Transverse colon (tissue), 4 donors: ENCODE measurements around the gene TNP2. TPM values are rescaled to one million over a fixed set of nuclear protein-coding genes. Genes with fewer than 3 reads are reported as not detected.

Experiments
- DNase-seq: peaks from one replicate; pipeline ENCODE4 v3.0.0-alpha.2; 2019
- H3K27ac ChIP-seq, 4 donors: fragments of 200-600 bp; sonication (generic); 2 replicates each; pipeline ENCODE4 v1.5.1; 2016 to 2018; ENCODE audit warnings: inconsistent platforms in 4 of 4
- H3K27me3 ChIP-seq: fragments of 200-600 bp; sonication (generic); 2 replicates; pipeline ENCODE4 v1.5.1; 2017; ENCODE audit warnings: inconsistent platforms
- H3K36me3 ChIP-seq, 4 donors: fragments of 200-600 bp; sonication (generic); 2 replicates each; pipeline ENCODE4 v1.5.1; 2017 to 2019; ENCODE audit warnings: inconsistent platforms in 4 of 4
- H3K4me1 ChIP-seq, 4 donors: fragments of 200-600 bp; sonication (generic); 2 replicates each; pipeline ENCODE4 v1.5.1; 2017 to 2020; ENCODE audit warnings: inconsistent platforms in 4 of 4
- H3K4me3 ChIP-seq, 4 donors: fragments of 200-600 bp; sonication (generic); 1 replicate in 1 of 4; 2 replicates in 3 of 4; pipeline versions ENCODE4 v1.5.1 to v1.6.1; 2017 to 2019; ENCODE audit warnings: inconsistent platforms in 4 of 4
- H3K9me3 ChIP-seq, 2 donors: fragments of 200-600 bp; sonication (generic); 2 replicates each; pipeline ENCODE4 v1.5.1; 2017 to 2019; ENCODE audit warnings: inconsistent platforms in 2 of 2
- EP300 ChIP-seq: sonication (generic); formaldehyde crosslinking; IDR thresholded peaks from one replicate; pipeline ENCODE4 v1.6.1; 2017; ENCODE audit warnings: antibody characterized with exemption, low read depth
- POLR2A ChIP-seq: fragments of 450-650 bp; IDR thresholded peaks from one replicate; pipeline ENCODE4 v1.6.1; 2016; ENCODE audit warnings: antibody characterized with exemption, mild to moderate bottlenecking, moderate library complexity
- POLR2AphosphoS5 ChIP-seq, 3 donors: sonication (generic); formaldehyde crosslinking; IDR thresholded peaks; one replicate each; pipeline ENCODE4 v1.6.1; 2016; ENCODE audit warnings: antibody characterized with exemption in 3 of 3
- WGBS, 2 donors: methylation state at CpG; one replicate each; pipeline ENCODE4 v1.1.5; 2018; ENCODE audit warnings: low coverage in 1 of 2; 5-methylcytosine and 5-hydroxymethylcytosine counted together
- in situ Hi-C, 4 donors: fragments of 200-750 bp; cut with MboI; loops; one replicate each; pipeline versions ENCODE4 v1.15.0 to v1.15.1; 2017; ENCODE audit warnings: low sequenced_read_pairs in 3 of 4, low pct_ligation_motif_present in 1 of 4, low pct_unique_long_range_greater_than_20kb in 1 of 4
- intact Hi-C: fragments of 100-400 bp; cut with DNase I; formaldehyde crosslinking; loops from one replicate; pipeline ENCODE4 v1.15.1; 2023; ENCODE audit warnings: low total_unique reads
- total RNA-seq, 4 donors: library from RNA; depleted of rRNA; stranded (reverse); fragments of >200 nt; gene quantifications; one replicate each; pipeline ENCODE4 v1.1.0, GENCODE V29; 2016
- TF ChIP-seq, protein P1 (sequence below), 5 experiments: fragments of 200-600 bp in 3 of 5; fragments of 450-650 bp in 2 of 5; sonication (generic) in 3 of 5; IDR thresholded peaks; 1 replicate in 2 of 5; 2 replicates in 3 of 5; pipeline ENCODE4 v1.5.1; 2016 to 2017; ENCODE audit warnings: antibody characterized with exemption in 5 of 5, inconsistent platforms in 3 of 5, mild to moderate bottlenecking in 2 of 5, moderate library complexity in 1 of 5

TNP2 gene
- total RNA-seq, 4 donors from 2014 or later, result not detected

DNA sequence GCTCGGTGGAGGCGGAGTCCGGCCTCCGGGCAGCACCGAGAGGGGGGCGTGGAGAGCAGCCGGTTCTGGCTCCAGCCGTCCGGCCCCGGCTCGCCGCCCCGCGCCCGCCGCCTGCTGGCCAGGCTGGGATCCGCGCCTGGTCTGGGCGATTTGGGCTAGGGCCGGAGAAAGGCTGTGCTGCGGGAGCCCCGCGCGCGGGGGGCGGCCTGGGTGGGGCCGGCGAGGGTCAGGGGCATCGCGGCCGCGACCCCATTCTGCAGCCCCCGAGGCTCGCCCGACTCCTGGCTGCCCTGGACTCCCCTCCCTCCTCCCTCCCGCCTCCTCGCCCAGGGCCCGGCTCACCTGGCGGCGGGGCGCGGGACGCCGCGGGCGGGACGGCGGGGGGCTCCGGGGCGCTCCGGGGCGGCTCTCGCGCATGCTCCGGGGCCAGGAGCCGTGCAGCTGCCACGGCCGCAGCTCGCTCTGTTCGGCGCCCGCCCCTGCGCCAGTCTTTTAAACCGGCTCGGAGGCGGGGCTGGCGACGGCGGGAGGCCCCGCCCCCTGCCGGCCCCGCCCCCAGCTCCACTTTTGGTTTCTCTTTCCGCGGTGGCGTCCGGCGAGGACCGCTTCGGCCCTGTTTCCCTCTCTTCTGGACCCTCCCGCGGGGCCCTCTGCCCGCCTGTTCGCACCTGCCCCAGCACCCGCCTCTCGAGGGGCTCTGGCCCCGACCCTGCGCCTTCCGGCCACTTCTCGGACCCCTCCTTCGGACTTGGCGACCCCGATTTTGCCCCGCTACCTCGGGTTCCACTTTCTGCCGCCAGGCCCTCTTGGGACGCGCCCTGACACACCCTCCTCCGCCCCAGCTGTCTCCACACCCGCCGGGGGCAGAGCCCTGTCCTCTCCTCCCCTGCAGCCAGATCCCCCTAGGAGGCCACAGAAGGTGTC, 13.1 kb downstream of the TNP2 start, which contains the start of gene SOCS1:
Gene SOCS1, minus strand, starts transcription at position 468 of the 924 bp plus-strand sequence. CDS start 726 bp downstream, outside the sequence.
- intact Hi-C loops, result loop anchor here (1.0 to 10.0 kb wide), 4 partner anchors 99 to 283 kb away; no protein-coding TSS in a partner anchor
- Histone ChIP-seq H3K4me3 (peak within 1 kb of the TSS; percentile 74 to 96 (median 81)), H3K4me1 (peaks cover 16 to 44% (median 35%) of the 10 kb centered on the region in 4 donors), H3K36me3 (no peaks in the 10 kb centered on the region), H3K27ac (peak within 1 kb of the TSS; percentile 96 to 99 (median 98)), H3K9me3 (no peaks in the 10 kb centered on the region), H3K27me3 (no peaks in the 10 kb centered on the region)
- 0% methylated on average over 43 of the region's 100 CpGs; no CpG with 5 or more reads in 1 of the 2 donors for WGBS, 2 donors
- in situ Hi-C loops, result loop anchor here (5.0 to 25.0 kb wide), 3 partner anchors 106 to 291 kb away; no protein-coding TSS in a partner anchor
- TF ChIP-seq POLR2AphosphoS5 (IDR thresholded peaks at IDR 0.05) (peak; percentile 84 to 95 (median 93)), POLR2A (peak; percentile 79), EP300 (no peak)
- TF ChIP-seq, protein P1, sequence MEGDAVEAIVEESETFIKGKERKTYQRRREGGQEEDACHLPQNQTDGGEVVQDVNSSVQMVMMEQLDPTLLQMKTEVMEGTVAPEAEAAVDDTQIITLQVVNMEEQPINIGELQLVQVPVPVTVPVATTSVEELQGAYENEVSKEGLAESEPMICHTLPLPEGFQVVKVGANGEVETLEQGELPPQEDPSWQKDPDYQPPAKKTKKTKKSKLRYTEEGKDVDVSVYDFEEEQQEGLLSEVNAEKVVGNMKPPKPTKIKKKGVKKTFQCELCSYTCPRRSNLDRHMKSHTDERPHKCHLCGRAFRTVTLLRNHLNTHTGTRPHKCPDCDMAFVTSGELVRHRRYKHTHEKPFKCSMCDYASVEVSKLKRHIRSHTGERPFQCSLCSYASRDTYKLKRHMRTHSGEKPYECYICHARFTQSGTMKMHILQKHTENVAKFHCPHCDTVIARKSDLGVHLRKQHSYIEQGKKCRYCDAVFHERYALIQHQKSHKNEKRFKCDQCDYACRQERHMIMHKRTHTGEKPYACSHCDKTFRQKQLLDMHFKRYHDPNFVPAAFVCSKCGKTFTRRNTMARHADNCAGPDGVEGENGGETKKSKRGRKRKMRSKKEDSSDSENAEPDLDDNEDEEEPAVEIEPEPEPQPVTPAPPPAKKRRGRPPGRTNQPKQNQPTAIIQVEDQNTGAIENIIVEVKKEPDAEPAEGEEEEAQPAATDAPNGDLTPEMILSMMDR (IDR thresholded peaks at IDR 0.05), result peak; percentile 72 to 96 (median 90)
- peak; percentile 88 for DNase-seq

- H3K27ac ChIP-seq, result peak overlapping the region; percentile 96 to 99 (median 98)
- no peaks in the 10 kb centered on the region for H3K9me3 ChIP-seq
- peak; percentile 60 for DNase-seq
- H3K4me1 ChIP-seq, result peaks cover 16 to 44% (median 35%) of the 10 kb centered on the region in 4 donors
- in situ Hi-C loops, result loop anchor here (5.0 to 25.0 kb wide), 3 partner anchors 107 to 290 kb away; no protein-coding TSS in a partner anchor
- H3K27me3 ChIP-seq, result no peaks in the 10 kb centered on the region
- H3K36me3 ChIP-seq, result no peaks in the 10 kb centered on the region
- TF ChIP-seq, protein P1 (IDR thresholded peaks at IDR 0.05), result peak in 2 of 5 experiments; percentile 15 to 32
- TF ChIP-seq POLR2AphosphoS5 (IDR thresholded peaks at IDR 0.05) (peak in 1 of 3 donors; percentile 6), POLR2A (no peak)
- intact Hi-C loops, result loop anchor here (1.0 to 10.0 kb wide), 4 partner anchors 100 to 282 kb away; no protein-coding TSS in a partner anchor
- H3K4me3 ChIP-seq, result peak overlapping the region; percentile 74 to 96 (median 81)
- 1% methylated on average over 79 of the region's 105 CpGs; no CpG with 5 or more reads in 1 of the 2 donors for WGBS, 2 donors
These were observed 14.0 kb downstream of the TNP2 start for GRCh38 chr16:11254913-11255736.

DNA sequence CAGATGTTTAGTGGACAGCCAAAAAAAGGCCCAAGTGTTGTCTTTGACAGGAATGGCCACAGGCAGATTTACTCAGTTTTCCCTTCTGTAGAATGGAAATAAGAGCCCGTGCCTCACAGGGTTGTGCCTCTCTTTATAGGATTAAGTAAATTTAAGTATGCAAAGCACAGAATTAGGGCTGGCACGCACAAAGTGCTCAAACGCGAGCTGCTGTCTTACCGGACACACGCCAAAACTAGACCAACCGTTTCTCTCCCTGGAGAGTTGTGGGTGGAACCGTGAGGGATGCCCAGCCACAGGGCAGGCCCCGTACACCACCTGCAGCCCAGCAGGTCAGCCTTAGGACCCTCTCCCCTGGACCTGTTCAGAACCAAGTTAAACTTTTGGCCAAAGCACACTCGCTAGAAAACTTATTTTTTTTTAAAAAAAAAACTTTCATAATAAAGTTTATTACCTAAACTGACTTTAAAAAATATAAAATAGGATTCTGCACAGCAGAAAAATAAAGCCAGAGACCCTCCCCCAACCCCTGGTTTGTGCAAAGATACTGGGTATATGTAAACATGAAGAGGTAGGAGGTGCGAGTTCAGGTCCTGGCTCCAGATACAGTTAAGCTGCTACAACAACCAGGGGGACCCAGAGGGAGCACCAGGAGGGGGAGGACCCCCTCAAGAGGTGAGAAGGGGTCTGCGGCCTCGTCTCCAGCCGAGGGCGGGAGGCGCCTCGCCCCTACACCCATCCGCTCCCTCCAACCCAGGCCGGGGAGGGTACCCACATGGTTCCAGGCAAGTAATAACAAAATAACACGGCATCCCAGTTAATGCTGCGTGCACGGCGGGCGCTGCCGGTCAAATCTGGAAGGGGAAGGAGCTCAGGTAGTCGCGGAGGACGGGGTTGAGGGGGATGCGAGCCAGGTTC, 14.9 kb downstream of the TNP2 start:
- H3K4me1 ChIP-seq, result peaks cover 11 to 40% (median 32%) of the 10 kb centered on the region in 4 donors
- intact Hi-C loops (loop anchor here (10.0 kb wide), 3 partner anchors 101 to 179 kb away; no protein-coding TSS in a partner anchor), in situ Hi-C loops (loop anchor here (10.0 to 25.0 kb wide), 2 partner anchors 108 to 289 kb away; no protein-coding TSS in a partner anchor)
- WGBS, 2 donors, result 43 to 58% methylated on average over 4 to 29 of the region's 29 CpGs
- peak overlapping the region; percentile 96 to 99 (median 98) for H3K27ac ChIP-seq
- H3K27me3 ChIP-seq, result no peaks in the 10 kb centered on the region
- H3K9me3 ChIP-seq, result no peaks in the 10 kb centered on the region
- DNase-seq, result no peak
- TF ChIP-seq EP300 (no peak), POLR2A (no peak), POLR2AphosphoS5 (IDR thresholded peaks at IDR 0.05) (no peak)
- TF ChIP-seq, protein P1 (IDR thresholded peaks at IDR 0.05), result no peak
- peak overlapping the region in 3 of 4 donors; percentile 78 to 96 (median 84) for H3K4me3 ChIP-seq
- H3K36me3 ChIP-seq, result no peaks in the 10 kb centered on the region
